Lower lobe of right lung (tissue), 2 donors: ENCODE results near the gene TMEM107. TPM values are rescaled to one million over a fixed set of nuclear protein-coding genes. Genes with fewer than 3 reads are reported as not detected.

Source experiments
- ATAC-seq, 2 donors: fragments of 200-7000 bp; cut with Tn5 transposase; one replicate each; pipeline ENCODE4 v1.9.1; 2020 to 2022; ENCODE audit warnings: mild to moderate bottlenecking in 2 of 2, moderate library complexity in 2 of 2
- DNase-seq: peaks from one replicate; pipeline ENCODE4 v3.0.0-alpha.2; 2020
- H3K27ac ChIP-seq: fragments of 200-600 bp; one replicate; pipeline ENCODE4 v1.8.0; 2022
- H3K27me3 ChIP-seq: fragments of 200-600 bp; one replicate; pipeline ENCODE4 v1.8.0; 2022; ENCODE audit warnings: low read depth
- H3K36me3 ChIP-seq: fragments of 200-600 bp; one replicate; pipeline ENCODE4 v1.8.0; 2022; ENCODE audit warnings: mild to moderate bottlenecking
- H3K4me1 ChIP-seq: fragments of 200-600 bp; one replicate; pipeline ENCODE4 v1.8.0; 2022
- H3K4me3 ChIP-seq: fragments of 200-600 bp; one replicate; pipeline ENCODE4 v1.8.0; 2022; ENCODE audit warnings: mild to moderate bottlenecking
- H3K9me3 ChIP-seq: fragments of 200-600 bp; one replicate; pipeline ENCODE4 v1.8.0; 2022
- intact Hi-C: fragments of 100-400 bp; cut with DNase I; formaldehyde crosslinking; loops from one replicate; pipeline ENCODE4 v1.11.0; 2022
- total RNA-seq: library from RNA; stranded (reverse); fragmentation: NEBNext Ultra II Directional; extraction: Animal tissue kit (Norgen Biotek cat#: 25700); gene quantifications from one replicate; pipeline ENCODE4 v1.2.1, GENCODE V29; 2021
- TF ChIP-seq, protein P1 (sequence below): fragments of 200-600 bp; IDR thresholded peaks from one replicate; pipeline ENCODE4 v1.8.0; 2022; ENCODE audit warnings: antibody characterized with exemption, mild to moderate bottlenecking
- donor health status: DM: no; HTN: yes; CAD: no; lungs with severe emphysema.

The TMEM107 gene
- total RNA-seq, 1 donor from 2014 or later = 12.9 TPM

DNA sequence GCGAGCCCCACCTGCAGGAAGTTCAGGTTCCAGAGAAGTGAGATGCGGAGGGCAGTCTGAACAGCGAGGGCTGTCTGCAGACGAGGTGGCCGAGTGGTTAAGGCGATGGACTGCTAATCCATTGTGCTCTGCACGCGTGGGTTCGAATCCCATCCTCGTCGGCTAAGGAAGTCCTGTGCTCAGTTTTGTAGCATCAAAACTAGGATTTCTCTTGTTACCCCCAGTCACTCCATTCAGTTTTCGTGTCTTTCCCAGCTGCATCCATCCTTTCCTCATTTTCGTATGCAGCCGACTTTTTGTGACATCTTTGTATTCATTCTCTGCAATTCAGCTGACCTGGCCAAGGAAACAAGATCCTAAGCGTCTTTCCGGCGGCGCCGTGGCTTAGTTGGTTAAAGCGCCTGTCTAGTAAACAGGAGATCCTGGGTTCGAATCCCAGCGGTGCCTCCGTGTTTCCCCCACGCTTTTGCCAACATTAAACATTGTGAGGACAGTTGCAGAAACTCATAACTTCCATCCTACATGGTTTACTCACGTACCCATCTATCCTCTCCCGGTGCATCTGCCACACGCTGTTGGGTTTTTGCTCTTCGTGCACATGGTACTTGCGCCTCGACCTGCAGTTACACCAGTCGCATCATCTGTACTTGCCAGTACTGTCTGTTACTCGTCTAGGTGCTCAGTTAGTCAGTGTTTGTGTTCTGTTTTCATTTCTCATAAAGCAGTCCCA is 10.8 kb upstream of the TMEM107 start:
- peak overlapping the region; percentile 98 for H3K27ac ChIP-seq
- no peaks in the 10 kb centered on the region for H3K27me3 ChIP-seq
- H3K36me3 ChIP-seq = no peaks in the 10 kb centered on the region
- no peaks in the 10 kb centered on the region for H3K9me3 ChIP-seq
- peaks cover 45% of the 10 kb centered on the region for H3K4me1 ChIP-seq
- DNase-seq (peak; percentile 91), ATAC-seq (peak; percentile 76 to 78)
- TF ChIP-seq, protein P1, sequence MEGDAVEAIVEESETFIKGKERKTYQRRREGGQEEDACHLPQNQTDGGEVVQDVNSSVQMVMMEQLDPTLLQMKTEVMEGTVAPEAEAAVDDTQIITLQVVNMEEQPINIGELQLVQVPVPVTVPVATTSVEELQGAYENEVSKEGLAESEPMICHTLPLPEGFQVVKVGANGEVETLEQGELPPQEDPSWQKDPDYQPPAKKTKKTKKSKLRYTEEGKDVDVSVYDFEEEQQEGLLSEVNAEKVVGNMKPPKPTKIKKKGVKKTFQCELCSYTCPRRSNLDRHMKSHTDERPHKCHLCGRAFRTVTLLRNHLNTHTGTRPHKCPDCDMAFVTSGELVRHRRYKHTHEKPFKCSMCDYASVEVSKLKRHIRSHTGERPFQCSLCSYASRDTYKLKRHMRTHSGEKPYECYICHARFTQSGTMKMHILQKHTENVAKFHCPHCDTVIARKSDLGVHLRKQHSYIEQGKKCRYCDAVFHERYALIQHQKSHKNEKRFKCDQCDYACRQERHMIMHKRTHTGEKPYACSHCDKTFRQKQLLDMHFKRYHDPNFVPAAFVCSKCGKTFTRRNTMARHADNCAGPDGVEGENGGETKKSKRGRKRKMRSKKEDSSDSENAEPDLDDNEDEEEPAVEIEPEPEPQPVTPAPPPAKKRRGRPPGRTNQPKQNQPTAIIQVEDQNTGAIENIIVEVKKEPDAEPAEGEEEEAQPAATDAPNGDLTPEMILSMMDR = peak; percentile 30
- intact Hi-C loops = no loop called here
- peak overlapping the region; percentile 97 for H3K4me3 ChIP-seq

DNA sequence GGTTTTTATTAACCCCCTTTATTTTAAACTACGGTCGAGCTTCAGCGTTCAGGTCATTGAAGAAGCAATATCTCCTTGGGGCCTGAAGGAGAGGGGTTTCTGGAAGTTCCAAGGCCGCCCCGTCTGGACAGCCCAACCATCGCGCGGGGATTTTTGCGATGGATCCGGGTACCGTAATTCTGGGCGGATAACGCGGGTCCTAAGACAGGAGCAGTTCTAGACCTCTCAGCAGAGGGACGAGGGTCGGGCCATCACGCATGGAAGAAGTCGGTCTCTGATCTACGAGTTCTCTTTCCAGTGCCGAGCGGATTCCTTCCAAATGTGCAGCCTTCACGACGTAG is 10.2 kb upstream of the TMEM107 start:
- Histone ChIP-seq H3K27me3 (no peaks in the 10 kb centered on the region), H3K9me3 (no peaks in the 10 kb centered on the region), H3K36me3 (no peaks in the 10 kb centered on the region), H3K4me3 (peak overlapping the region; percentile 97), H3K27ac (peak overlapping the region; percentile 98), H3K4me1 (peaks cover 40% of the 10 kb centered on the region)
- intact Hi-C loops = no loop called here
- ATAC-seq = no peak
- no peak for DNase-seq
- TF ChIP-seq, protein P1 = no peak

DNA sequence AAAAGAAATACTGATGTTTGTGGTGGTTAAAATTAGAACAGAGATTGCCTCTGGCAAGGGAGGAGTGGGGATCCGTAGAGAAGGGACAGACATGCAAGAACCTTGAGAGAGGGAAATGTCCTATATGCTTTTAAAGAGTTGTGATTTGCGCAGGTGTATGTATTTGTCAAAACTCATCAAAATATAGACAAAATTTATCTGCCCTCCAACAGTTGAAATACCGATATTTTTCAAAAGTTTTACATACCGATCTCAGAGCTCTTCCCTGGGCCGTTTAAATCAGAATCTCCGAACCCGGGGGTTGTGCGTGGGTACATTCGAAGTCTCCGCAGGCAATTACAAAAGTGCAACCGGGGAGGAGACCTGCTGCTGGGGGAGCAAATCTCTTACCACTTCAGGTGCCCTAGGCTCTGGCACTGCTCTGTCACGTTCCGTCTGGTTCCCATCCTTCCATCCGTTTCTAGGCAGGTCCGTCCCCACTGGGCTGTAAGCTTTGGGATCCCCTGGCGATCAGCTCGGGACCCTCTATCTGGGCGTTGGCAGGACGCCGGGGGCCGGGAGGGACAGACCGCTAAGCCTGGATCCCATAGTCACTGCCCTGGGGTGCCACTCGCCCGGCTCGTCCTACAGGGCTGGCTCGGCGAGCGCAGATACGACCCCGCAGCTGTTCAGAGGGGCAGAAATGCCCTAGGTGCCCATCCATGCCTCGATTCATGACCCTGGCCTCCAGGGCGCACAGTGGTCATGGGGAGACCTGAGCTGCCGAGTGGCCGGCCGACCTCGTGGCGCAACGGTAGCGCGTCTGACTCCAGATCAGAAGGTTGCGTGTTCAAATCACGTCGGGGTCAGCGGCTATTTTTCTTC is 9.6 kb upstream of the TMEM107 start:
- H3K36me3 ChIP-seq = no peaks in the 10 kb centered on the region
- intact Hi-C loops = no loop called here
- ATAC-seq (peak; percentile 51 to 66), DNase-seq (peak; percentile 88)
- TF ChIP-seq, protein P1 = no peak
- peaks cover 34% of the 10 kb centered on the region for H3K4me1 ChIP-seq
- H3K27me3 ChIP-seq = no peaks in the 10 kb centered on the region
- no peaks in the 10 kb centered on the region for H3K9me3 ChIP-seq
- peak overlapping the region; percentile 98 for H3K27ac ChIP-seq
- H3K4me3 ChIP-seq = peak overlapping the region; percentile 97

DNA sequence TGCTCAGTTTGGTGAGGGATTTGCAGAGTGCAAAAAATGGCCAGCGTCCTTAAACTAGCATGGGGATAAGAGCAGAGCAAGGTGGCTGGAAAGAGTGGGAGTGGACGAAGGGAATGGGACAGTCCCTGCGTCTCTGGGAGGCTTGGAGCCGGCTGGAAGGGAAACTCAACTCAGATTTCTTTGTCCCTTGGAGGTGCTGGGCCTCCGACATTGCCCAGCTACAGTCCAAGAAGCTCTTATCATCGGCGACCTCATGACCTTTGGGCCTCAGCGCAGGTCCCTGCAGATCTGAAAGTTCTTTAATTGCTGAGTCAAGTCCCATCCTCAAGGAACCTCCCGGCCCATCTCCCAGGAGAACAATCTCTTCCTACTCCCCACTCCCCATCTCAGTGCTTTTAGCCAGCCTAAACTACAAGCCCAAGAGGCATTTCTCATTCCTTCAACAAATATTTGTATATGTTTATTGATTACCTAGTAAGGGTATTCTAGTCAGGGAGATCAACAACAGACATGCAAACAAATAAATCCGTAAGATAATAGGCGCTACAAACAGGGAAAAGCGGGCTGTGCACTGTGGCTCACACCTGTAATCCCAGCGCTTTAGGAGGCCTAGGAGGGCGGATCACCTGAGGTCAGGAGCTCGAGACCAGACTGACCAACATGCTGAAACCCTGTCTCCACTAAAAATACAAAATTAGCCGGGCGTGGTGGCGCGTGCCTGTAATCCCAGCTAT is 985 bp upstream of the TMEM107 start:
- peak overlapping the region; percentile 87 for H3K4me3 ChIP-seq
- peaks cover 37% of the 10 kb centered on the region for H3K4me1 ChIP-seq
- TF ChIP-seq, protein P1 = no peak
- ATAC-seq = no peak
- no peaks in the 10 kb centered on the region for H3K27me3 ChIP-seq
- intact Hi-C loops = no loop called here
- H3K36me3 ChIP-seq = no peaks in the 10 kb centered on the region
- DNase-seq = peak; percentile 41
- H3K27ac ChIP-seq = peak overlapping the region; percentile 86
- H3K9me3 ChIP-seq = no peaks in the 10 kb centered on the region

DNA sequence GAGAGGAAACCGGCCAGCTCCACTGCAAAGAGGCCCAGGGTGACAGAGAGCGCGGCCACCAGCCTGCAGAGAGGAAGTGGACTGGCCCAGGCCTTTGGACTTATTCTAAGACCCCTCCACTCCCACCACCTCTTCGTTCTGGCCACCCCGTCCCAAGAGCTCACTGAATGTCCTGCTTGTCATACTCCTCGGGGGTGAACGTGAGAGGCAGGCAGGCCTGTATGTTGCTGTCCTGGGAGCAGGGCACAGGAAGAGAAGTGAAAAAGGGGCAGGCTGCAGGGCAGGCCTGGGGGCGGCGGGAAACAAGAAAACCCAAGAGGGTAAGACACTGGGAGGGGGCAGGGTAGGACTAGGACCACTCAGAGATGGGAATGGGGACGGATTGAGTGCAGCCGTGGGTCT is 384 bp downstream of the TMEM107 start:
- Histone ChIP-seq H3K27me3 (no peaks in the 10 kb centered on the region), H3K4me3 (peak overlapping the region; percentile 87), H3K4me1 (peaks cover 37% of the 10 kb centered on the region), H3K27ac (peak overlapping the region; percentile 86), H3K36me3 (no peaks in the 10 kb centered on the region), H3K9me3 (no peaks in the 10 kb centered on the region)
- TF ChIP-seq, protein P1 = no peak
- DNase-seq (peak; percentile 50), ATAC-seq (peak; percentile 5 to 7)
- intact Hi-C loops = no loop called here
